ENCODE data around the gene NEDD4L. TPM values are rescaled to one million over a fixed set of nuclear protein-coding genes. Genes with fewer than 3 reads are reported as not detected.

Gene NEDD4L
- total RNA-seq, 1 donor from 2014 or later: 209 TPM

GRCh38 chr18:58221060-58221725, 177.2 kb downstream of the NEDD4L start:
- Mint-ChIP-seq H3K4me1 (ENCODE audit: low read depth, unreplicated experiment) (peaks cover 47% of the 10 kb centered on the region), H3K36me3 (ENCODE audit: unreplicated experiment) (no peaks in the 10 kb centered on the region), H3K9me3 (ENCODE audit: unreplicated experiment) (peaks cover 4% of the 10 kb centered on the region), H3K27me3 (ENCODE audit: unreplicated experiment) (no peaks in the 10 kb centered on the region), H3K4me3 (ENCODE audit: unreplicated experiment) (no peak overlapping the region), H3K27ac (ENCODE audit: unreplicated experiment) (no peak overlapping the region)
- no peak for DNase-seq
- TF ChIP-seq CTCF (IDR thresholded peaks at IDR 0.05; ENCODE audit: partially characterized antibody, unreplicated experiment): no peak

DNA sequence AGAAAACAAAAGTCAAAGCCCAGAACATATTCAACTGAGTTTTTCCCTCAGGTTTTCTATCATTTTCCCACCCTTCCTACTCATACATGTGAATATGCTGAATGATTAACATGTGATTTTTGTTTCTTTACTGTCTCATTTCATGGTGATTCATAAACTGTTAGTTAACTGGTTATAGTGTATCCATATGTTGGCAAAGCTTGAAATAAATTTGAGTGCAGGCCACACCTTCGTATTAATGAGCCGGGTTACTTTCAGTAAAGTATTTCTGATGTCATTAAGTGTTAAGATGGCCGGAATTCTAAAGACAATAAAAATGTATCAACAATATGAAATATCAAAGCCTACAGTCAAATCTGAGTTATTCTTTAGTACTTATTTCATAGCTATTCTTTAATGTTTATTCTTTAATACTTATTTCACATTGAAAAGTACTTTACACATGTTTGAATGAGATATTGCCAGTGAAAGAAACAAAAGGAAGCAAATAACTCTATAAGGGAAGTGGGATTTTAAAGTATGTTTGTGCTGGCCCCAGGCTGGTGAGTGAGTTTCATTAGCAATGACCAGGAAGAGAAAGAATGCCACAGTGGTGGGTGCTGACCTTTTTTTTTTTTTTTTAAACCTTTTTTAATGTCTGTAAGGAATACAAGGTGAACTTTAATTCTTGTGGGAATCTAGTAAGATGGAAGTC, 178.6 kb downstream of the NEDD4L start:
- H3K4me1 Mint-ChIP-seq (ENCODE audit: low read depth, unreplicated experiment): peaks cover 55% of the 10 kb centered on the region
- H3K27ac Mint-ChIP-seq (ENCODE audit: unreplicated experiment): no peak overlapping the region
- no peaks in the 10 kb centered on the region for H3K27me3 Mint-ChIP-seq (ENCODE audit: unreplicated experiment)
- peaks cover 4% of the 10 kb centered on the region for H3K9me3 Mint-ChIP-seq (ENCODE audit: unreplicated experiment)
- no peak for DNase-seq
- H3K4me3 Mint-ChIP-seq (ENCODE audit: unreplicated experiment): no peak overlapping the region
- no peaks in the 10 kb centered on the region for H3K36me3 Mint-ChIP-seq (ENCODE audit: unreplicated experiment)
- no peak for TF ChIP-seq CTCF (IDR thresholded peaks at IDR 0.05; ENCODE audit: partially characterized antibody, unreplicated experiment)

GRCh38 chr18:58223717-58224424, 179.8 kb downstream of the NEDD4L start:
- peaks cover 4% of the 10 kb centered on the region for H3K9me3 Mint-ChIP-seq (ENCODE audit: unreplicated experiment)
- peaks cover 68% of the 10 kb centered on the region for H3K4me1 Mint-ChIP-seq (ENCODE audit: low read depth, unreplicated experiment)
- no peaks in the 10 kb centered on the region for H3K36me3 Mint-ChIP-seq (ENCODE audit: unreplicated experiment)
- no peak for TF ChIP-seq CTCF (IDR thresholded peaks at IDR 0.05; ENCODE audit: partially characterized antibody, unreplicated experiment)
- H3K4me3 Mint-ChIP-seq (ENCODE audit: unreplicated experiment): no peak overlapping the region
- H3K27me3 Mint-ChIP-seq (ENCODE audit: unreplicated experiment): no peaks in the 10 kb centered on the region
- peak overlapping the region; percentile 19 for H3K27ac Mint-ChIP-seq (ENCODE audit: unreplicated experiment)
- DNase-seq: no peak

- Mint-ChIP-seq H3K36me3 (ENCODE audit: unreplicated experiment) (no peaks in the 10 kb centered on the region), H3K27ac (ENCODE audit: unreplicated experiment) (no peak overlapping the region), H3K27me3 (ENCODE audit: unreplicated experiment) (no peaks in the 10 kb centered on the region)
These were observed 180.4 kb downstream of the NEDD4L start for GRCh38 chr18:58224425-58224750.

More at GRCh38 chr18:58224425-58224750, 180.4 kb downstream of the NEDD4L start:
- DNase-seq: no peak
- Mint-ChIP-seq H3K4me3 (ENCODE audit: unreplicated experiment) (no peak overlapping the region), H3K9me3 (ENCODE audit: unreplicated experiment) (peaks cover 4% of the 10 kb centered on the region), H3K4me1 (ENCODE audit: low read depth, unreplicated experiment) (peaks cover 73% of the 10 kb centered on the region)
- no peak for TF ChIP-seq CTCF (IDR thresholded peaks at IDR 0.05; ENCODE audit: partially characterized antibody, unreplicated experiment)
